Lower lobe of right lung (tissue), 2 donors: ENCODE measurements around the gene OSBPL5. TPM values are rescaled to one million over a fixed set of nuclear protein-coding genes. Genes with fewer than 3 reads are reported as not detected.

ENCODE experiments used
- ATAC-seq, 2 donors: fragments of 200-7000 bp; cut with Tn5 transposase; one replicate each; pipeline ENCODE4 v1.9.1; 2020 to 2022; ENCODE audit warnings: mild to moderate bottlenecking in 2 of 2, moderate library complexity in 2 of 2
- DNase-seq: peaks from one replicate; pipeline ENCODE4 v3.0.0-alpha.2; 2020
- H3K27ac ChIP-seq: fragments of 200-600 bp; one replicate; pipeline ENCODE4 v1.8.0; 2022
- H3K27me3 ChIP-seq: fragments of 200-600 bp; one replicate; pipeline ENCODE4 v1.8.0; 2022; ENCODE audit warnings: low read depth
- H3K36me3 ChIP-seq: fragments of 200-600 bp; one replicate; pipeline ENCODE4 v1.8.0; 2022; ENCODE audit warnings: mild to moderate bottlenecking
- H3K4me1 ChIP-seq: fragments of 200-600 bp; one replicate; pipeline ENCODE4 v1.8.0; 2022
- H3K4me3 ChIP-seq: fragments of 200-600 bp; one replicate; pipeline ENCODE4 v1.8.0; 2022; ENCODE audit warnings: mild to moderate bottlenecking
- H3K9me3 ChIP-seq: fragments of 200-600 bp; one replicate; pipeline ENCODE4 v1.8.0; 2022
- CTCF ChIP-seq: fragments of 200-600 bp; IDR thresholded peaks from one replicate; pipeline ENCODE4 v1.8.0; 2022; ENCODE audit warnings: antibody characterized with exemption, mild to moderate bottlenecking
- intact Hi-C: fragments of 100-400 bp; cut with DNase I; formaldehyde crosslinking; loops from one replicate; pipeline ENCODE4 v1.11.0; 2022
- total RNA-seq: library from RNA; stranded (reverse); fragmentation: NEBNext Ultra II Directional; extraction: Animal tissue kit (Norgen Biotek cat#: 25700); gene quantifications from one replicate; pipeline ENCODE4 v1.2.1, GENCODE V29; 2021
- donor health status: DM: no; HTN: yes; CAD: no; lungs with severe emphysema.

Gene OSBPL5
- total RNA-seq, 1 donor from 2014 or later, result 46.2 TPM

- TF ChIP-seq CTCF, result no peak
- Histone ChIP-seq H3K36me3 (peaks cover 16% of the 10 kb centered on the region), H3K9me3 (no peaks in the 10 kb centered on the region), H3K4me1 (peaks cover 46% of the 10 kb centered on the region), H3K27ac (no peak overlapping the region), H3K27me3 (no peaks in the 10 kb centered on the region), H3K4me3 (no peak overlapping the region)
- no peak for ATAC-seq
- intact Hi-C loops, result no loop called here
- DNase-seq, result no peak
Observed at GRCh38 chr11:3152471-3153110, 12.5 kb downstream of the OSBPL5 start.

GRCh38 chr11:3150726-3151125 lies 14.4 kb downstream of the OSBPL5 start:
- H3K27ac ChIP-seq, result no peak overlapping the region
- TF ChIP-seq CTCF, result no peak
- H3K4me3 ChIP-seq, result no peak overlapping the region
- DNase-seq (no peak), ATAC-seq (no peak)
- peaks cover 12% of the 10 kb centered on the region for H3K36me3 ChIP-seq
- H3K27me3 ChIP-seq, result no peaks in the 10 kb centered on the region
- H3K4me1 ChIP-seq, result peaks cover 43% of the 10 kb centered on the region
- H3K9me3 ChIP-seq, result no peaks in the 10 kb centered on the region
- intact Hi-C loops, result no loop called here

DNA sequence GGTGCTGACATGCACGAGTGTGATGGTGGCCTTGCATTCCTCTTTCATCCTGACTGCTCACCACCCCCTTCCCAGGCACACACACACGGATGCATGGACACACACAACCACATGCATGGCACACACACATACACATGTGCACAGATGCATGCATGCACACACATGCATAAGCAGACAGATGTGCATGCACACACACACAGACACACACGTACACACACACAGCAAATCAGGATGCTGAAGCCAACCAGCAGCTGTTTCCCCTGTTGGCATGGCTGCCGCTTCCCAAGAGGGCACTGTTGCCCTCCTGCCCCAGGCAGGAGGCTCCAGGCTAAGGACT lies 15.3 kb downstream of the OSBPL5 start:
- peaks cover 39% of the 10 kb centered on the region for H3K4me1 ChIP-seq
- H3K27me3 ChIP-seq, result no peaks in the 10 kb centered on the region
- peaks cover 12% of the 10 kb centered on the region for H3K36me3 ChIP-seq
- no peak for TF ChIP-seq CTCF
- H3K9me3 ChIP-seq, result no peaks in the 10 kb centered on the region
- intact Hi-C loops, result no loop called here
- DNase-seq, result no peak
- no peak for ATAC-seq
- no peak overlapping the region for H3K27ac ChIP-seq
- no peak overlapping the region for H3K4me3 ChIP-seq

DNA sequence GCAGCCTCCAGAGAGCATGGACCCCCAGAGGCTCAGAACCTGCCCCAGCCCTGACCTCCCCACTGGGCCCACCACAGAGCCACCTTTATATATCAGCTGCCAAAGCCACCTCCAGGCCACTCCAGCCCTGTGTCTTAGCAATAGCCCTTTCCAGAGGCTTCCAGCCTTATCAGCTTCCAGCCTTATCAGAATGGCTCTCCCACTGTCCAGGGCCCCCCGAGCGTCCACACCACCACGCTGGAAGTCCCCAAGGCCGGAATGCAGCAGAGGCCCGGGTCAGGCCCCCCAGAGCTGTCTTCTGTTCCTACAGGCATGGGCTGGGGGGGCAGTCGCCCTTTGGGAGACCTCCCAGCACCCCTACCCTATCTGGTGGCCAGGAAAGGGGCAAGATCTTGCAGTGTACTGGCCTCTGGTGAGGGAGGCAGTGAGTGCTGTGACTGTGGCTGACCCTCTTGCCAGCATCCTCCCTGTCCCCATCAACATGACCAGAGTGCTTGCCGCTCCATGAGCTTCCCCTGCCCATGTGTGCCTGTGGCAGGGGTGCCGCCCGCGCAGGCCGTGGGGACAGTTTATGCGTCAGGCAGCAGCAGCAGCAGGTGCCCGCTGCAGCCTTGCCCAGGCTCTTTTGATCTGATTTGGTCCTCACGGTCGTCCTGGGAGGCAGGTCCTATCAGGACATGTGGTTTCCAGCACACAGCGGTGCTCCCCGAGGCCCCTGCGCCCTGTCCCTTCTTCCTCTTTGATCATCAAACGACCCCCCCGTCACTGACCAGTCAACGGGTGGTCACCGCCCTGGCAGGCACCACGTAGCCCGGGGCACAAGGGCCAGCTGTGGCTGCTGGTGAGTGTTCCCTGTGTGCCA lies 15.9 kb downstream of the OSBPL5 start:
- ATAC-seq, result no peak
- no peak overlapping the region for H3K27ac ChIP-seq
- TF ChIP-seq CTCF, result no peak
- peaks cover 34% of the 10 kb centered on the region for H3K4me1 ChIP-seq
- no peak for DNase-seq
- H3K36me3 ChIP-seq, result peaks cover 12% of the 10 kb centered on the region
- intact Hi-C loops, result no loop called here
- H3K9me3 ChIP-seq, result no peaks in the 10 kb centered on the region
- no peaks in the 10 kb centered on the region for H3K27me3 ChIP-seq
- H3K4me3 ChIP-seq, result no peak overlapping the region

GRCh38 chr11:3148255-3148989 lies 16.7 kb downstream of the OSBPL5 start:
- Histone ChIP-seq H3K4me3 (no peak overlapping the region), H3K4me1 (peaks cover 26% of the 10 kb centered on the region), H3K27ac (no peak overlapping the region), H3K27me3 (no peaks in the 10 kb centered on the region), H3K9me3 (no peaks in the 10 kb centered on the region), H3K36me3 (peaks cover 12% of the 10 kb centered on the region)
- DNase-seq (no peak), ATAC-seq (no peak)
- intact Hi-C loops, result no loop called here
- no peak for TF ChIP-seq CTCF
